GM21360 (cell line): ENCODE data around the gene NKAIN2.

ENCODE experiments used
- ATAC-seq: cut with Tn5 transposase; IDR thresholded peaks from one replicate; pipeline ENCODE4 v1.9.1; 2021; ENCODE audit warnings: mild to moderate bottlenecking, moderate library complexity; ENCODE audit not compliant: unreplicated experiment

Gene NKAIN2

DNA sequence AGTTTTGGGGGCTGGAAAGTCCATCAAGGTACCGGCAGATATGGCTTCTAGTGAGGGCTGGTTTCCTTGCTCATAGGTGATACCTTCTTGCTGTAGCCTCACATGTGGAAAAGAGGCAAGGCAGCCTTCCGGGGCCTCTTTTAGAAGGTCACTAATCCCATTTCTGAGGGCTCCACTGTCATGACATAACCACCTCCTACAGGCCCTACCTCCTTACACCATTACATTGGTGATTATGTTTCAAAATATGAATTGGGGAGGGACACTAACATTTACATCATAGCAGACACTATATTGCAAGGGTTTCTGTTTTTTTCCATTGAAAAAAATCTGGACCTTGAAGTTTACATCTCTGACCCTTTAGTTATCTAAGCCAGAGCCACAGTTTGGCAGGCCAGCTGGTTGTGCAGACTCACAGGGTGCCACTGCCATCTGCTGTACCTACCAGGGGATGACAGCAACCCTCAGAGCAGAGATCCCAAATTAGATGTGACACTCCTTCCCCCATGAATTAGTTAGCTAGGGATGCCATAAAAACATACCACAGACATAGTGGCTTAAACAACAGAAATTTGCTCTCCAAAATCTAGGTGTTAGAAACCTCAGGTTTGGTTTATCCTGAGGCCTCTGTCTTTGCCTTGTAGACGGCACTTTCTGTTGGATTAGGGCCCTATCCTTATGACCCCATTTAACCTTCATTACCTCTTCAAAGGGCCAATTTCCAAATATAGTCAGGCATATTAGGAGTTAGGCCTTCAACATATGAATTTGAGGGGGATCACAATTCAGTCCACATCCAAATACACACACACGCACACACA is 992.2 kb downstream of the NKAIN2 start:
- no peak for ATAC-seq

DNA sequence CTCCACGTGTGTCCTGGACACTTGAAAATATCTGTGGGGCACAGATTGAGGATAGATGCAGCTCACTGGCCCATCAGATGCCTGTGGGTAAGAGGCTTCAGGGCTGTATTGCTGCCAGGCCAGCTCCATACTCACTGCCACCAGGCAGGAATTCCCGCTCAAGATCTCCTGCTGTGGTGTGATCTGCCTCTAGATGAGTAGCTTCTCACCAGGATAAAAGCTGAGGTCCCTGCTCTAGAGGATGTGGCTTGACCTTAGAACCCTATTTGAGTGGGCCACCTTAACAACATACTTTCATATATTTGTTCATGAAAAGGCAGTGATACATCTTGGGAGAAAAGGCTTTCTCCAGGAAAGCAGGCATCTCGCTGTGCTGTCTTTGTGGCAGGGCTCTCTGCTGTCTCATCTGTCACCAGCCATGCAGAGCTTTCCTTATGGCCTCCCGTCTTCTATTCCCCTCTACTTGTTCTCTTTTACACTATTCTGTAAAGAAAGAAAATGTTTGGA is 992.9 kb downstream of the NKAIN2 start:
- no peak for ATAC-seq

DNA sequence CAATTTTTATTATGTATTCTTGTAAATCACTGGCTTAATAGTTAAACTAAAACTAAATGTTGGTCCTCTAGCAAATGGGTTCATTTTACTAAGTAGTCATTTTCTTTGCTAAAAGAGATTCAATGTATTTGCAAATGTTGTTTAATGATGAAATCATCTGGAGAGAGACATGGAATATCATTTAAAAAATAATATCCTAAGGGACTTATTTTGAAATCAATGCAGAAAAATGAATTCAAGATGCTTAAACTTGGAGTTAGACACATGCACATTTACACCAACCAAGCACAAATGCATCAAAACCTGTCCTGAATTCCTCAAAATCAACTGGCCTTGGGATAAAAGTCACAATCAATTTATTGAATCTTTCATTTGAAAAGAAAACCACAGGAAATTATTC is 993.6 kb downstream of the NKAIN2 start:
- no peak for ATAC-seq

DNA sequence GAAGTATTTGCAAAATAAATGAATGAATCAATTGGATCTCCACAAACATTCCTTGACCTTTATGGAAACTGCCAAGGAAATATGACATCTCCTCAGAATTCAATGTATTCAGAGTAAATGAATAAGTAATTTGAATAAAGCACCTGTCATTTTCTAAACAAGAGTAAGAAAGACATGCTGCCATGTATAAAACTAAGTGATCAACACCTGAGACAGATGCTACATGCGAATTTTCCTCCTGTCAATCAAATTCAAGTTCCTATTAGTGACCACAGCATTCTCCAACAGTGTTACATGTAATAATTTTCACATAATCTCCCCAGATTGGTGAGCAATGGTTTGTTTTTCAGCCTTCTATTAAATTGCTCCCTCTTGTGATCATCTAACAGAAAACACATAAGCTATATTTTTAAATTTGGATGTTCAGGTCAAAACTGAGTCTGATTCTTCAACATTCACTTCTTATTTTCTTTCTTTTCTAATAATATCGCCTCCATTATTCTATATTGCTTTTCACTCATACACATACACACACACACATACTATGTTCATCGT is 995.4 kb downstream of the NKAIN2 start:
- no peak for ATAC-seq

DNA sequence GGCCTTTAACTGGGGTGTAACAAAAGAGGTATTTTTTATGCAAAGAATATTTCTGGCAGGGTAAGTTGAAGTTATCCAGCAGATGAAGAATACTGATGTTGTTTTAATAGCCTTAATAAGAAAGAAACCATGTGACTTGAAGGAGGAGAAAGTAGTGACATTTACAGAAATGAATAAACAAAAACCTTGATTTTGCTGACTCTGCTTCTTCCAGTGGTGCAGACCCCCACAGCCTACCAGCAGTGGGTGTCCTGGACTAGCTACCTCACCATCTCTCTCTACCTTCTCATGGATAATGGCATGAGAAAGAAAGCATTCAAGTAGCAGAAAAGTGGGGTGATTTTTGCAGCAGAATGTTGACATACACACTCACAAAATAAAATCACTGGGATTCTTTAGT is 996.0 kb downstream of the NKAIN2 start:
- no peak for ATAC-seq

DNA sequence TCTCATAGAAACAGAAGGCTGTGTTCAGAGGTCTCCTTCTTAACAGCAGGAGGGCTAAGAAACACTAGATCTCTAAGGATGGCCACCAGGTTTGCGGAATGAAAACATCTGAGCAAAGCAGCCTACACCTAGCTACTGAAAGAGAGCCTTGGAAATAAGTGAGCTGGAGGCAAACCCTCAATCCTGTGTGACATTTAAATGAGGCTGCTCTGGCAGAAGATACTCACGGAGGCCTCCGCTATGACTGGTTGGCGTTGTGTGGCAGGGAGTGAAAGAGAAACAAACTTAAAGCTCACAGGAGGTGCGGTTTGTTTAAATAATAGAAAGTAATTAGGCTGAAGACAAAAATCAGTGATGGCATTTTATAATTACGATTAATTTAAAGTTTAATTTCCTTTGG is 996.6 kb downstream of the NKAIN2 start:
- ATAC-seq, result no peak

DNA sequence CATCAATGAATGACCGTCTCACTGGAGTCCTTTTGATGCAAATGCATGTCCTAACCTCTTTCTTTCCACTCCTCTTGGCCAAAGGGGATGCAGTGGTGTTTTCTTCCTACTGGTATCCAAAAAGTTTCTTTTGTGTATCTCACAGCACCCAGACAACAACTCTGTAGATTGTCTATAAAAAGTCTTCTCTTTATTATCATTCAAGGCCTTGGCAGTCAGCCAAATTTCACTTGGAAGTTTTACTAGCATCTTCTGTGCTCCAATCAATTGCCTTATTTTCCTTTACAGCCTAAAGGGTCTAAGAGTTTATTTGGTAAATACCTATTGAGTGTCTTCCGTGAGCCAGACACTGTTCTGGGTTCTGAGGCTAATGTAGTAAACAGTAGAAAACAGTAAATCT is 1008.4 kb downstream of the NKAIN2 start:
- ATAC-seq, result no peak

DNA sequence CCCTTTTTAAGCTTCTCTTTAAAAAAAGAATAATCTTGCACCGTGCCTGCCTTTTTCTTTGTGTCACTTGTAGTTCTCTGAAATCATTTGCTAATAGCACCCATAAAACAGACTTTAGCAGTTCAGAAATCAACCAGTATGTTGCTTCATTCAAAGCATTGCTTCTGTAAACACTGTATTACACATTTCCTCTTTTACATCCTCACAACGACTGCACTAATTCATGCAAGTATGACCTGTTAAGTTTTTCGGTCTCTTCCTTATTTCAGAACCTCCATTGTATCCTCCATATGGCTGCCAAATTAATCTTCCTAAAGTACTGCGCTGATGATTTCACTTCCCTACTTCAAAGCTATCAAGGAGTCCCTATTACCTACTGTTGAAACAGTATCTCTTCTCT is 1015.7 kb downstream of the NKAIN2 start:
- ATAC-seq, result no peak

DNA sequence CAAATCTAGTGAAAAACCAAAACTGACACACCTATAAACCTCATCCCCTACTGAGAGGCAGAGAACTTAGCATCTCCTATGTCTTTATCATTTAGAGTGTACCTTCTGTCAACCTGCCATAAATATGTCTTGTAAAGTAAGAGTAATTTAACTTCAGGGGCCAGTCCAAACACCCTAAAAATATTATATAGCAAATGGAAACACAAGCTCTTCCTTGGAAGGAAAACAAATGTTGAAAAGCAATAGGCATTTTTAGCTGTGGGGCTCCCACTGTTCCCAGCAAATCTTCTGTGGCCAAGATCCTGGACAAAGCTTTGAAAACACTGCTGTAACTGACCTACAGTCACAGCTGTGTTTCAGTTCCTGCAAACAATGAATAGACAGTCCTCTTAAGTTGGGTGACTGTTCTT is 1018.5 kb downstream of the NKAIN2 start:
- ATAC-seq, result no peak

DNA sequence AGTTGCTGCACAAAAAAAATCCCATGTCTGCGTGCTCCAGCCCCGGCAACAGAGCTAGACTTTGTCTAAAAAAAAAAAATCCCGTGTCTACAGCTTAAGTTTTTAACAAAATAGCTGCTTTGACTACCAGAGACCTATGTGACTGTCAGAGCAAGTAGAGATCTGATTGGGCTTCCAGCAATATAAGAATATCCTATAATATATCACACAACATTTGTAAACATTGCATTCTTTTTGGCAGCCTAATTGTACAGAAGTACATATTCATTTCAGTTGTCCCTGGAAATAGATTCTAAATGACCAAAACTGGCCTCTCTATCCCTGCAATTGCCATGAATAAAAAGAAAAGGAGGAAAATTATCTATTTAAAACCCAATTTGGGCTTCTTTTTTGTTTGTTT is 1019.1 kb downstream of the NKAIN2 start:
- ATAC-seq, result no peak

DNA sequence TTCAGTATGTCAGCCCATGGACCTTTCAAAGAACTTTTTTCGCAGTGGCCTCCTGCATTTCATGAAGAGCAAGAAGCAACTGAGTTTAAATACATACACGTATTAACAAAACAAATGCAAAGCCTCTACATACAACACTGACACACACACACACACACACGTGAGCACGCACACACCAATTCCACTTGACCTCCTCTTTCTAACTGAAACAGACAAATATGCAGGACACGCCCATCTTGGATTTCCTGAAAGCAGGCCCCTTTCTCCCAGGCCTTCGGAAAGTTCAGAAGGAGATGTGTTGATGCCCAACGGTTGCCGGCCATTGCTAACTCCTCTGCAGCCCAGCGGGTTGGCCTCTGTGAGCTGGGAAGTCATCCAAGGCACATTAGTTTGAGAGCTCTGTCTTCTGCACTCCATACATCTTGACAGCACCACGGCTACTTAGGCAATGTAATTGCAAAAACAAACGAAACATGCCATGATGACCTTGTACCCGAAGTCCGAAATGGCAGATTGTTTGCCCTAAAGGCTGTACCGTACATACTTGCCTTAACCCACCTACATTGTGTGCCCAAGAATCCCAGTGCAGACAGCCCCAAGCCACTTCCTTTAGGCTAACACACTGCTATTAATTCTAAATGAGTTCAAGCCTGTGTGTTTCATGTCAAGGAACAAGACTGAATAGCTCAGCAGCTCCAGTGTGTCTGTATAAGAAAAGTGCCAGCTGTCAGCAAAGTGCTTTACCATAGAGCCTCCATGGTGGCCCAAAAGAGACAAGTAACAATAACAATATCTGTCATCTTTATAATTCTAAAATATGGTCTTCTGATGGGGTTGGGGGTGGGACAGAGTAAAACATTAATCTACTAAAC is 1019.8 kb downstream of the NKAIN2 start:
- ATAC-seq, result no peak

DNA sequence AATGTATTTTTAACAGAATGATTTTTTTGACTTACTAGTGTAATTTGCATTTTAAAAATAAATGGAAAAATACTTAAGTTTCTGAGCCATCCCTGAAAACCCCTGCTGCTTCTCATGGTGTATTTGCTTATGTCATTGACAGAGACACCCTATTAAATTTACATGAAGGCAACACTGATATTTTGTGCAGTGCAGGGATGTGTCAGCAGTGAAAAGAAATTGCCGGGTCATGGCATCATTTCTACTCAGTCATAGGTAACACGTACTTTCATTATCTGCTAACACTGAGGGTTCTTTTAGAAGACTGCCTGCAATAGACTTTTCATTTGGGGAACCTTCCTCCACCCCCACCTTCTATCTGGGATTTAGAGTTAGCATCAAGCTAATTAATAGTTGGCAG is 1021.9 kb downstream of the NKAIN2 start:
- no peak for ATAC-seq

DNA sequence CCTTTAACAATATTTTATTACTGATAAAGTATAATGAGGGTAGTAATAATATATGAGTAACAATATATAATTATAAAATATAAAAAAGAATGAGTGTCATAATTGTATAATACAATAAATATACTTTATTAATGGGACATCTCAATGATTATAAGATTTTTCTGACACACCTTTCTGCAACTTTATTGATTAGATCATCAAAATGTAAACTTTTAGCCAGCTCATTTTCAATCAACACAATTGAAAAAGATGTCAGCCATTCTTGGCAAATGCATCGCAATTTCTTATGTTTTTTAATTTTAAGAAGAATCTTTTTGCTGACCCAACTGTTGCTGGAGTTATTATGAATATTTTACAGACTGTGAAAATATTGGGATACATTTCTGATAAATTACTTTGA is 1026.2 kb downstream of the NKAIN2 start:
- ATAC-seq, result no peak

DNA sequence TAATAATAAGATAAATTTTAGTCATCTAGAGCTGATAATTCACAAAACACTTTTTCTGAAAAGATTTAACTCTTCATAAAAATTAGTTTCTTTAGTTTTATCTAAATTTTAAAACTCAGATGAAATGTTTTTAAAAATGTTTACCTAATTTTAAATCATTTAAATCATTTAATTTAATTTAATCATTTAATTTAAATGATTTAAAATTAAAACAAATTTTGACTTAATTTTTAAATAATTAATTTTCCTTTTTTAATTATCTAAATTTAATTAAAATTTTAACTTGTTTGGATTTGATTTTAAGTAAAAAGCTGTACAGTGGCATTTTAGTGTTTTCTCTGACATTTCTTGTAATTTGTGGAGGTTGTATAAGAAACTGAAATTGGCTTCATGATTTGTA is 1026.8 kb downstream of the NKAIN2 start:
- no peak for ATAC-seq

DNA sequence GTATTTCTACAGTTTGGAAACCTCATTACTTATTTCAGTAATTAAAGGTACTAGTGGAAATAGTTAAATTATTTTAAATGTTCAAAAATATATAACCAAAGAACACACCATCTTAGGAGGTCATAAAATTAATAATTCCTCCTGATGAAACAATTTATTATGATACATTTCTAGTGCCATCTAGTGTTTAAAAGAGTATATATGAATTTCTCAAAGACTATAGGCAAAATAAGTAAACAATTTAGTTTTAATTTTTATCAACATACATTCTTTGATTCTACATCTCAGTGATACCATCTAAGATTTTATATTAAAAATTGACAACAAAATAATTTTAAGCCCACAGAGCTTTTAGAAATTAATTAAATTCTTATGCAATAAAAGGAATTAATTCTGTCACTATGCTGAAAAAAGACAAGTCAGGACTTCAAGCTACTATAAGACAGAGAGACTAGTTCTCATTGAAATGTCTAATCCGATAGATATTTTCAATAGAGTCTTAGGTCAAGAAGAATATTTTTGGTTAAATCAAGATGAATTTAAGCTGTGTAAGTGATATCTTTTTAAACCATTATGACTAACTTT is 1050.8 kb downstream of the NKAIN2 start:
- no peak for ATAC-seq

DNA sequence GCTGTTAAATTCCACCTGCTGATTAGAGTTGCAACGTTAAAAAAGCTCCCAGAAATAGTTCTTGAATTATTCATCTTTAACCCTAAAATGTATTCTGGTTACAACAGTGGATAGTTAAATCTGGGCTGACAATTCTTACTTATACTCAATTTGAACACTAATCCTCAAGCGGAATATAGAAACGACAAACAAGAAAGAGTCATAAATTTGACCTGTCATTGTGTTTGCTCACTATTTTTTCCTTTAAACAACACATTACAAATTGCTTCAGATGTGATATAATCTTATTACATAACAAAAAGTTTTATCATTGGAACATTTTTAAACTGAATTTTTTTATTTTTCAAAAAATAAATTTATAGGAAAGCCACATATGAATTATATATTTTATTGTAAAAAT is 1054.1 kb downstream of the NKAIN2 start:
- no peak for ATAC-seq

DNA sequence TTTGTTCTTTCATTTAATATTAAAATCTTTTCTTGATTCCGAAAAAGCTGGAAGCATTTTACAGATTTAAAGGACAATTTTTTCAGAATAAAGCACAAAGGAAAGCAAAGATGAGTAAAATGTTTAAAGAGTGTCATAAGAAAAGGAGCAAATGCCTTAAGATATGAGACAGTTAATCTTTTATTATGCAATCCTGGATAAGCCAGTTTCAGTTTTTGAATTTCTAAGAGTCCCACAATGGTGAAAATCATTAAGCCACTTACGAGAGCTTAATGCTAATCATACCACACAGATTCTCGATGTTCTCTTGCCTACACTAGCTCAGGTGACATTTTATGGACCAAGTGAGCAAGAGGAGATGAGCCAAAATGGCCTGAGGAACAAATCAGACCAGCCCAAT is 1054.9 kb downstream of the NKAIN2 start:
- no peak for ATAC-seq

DNA sequence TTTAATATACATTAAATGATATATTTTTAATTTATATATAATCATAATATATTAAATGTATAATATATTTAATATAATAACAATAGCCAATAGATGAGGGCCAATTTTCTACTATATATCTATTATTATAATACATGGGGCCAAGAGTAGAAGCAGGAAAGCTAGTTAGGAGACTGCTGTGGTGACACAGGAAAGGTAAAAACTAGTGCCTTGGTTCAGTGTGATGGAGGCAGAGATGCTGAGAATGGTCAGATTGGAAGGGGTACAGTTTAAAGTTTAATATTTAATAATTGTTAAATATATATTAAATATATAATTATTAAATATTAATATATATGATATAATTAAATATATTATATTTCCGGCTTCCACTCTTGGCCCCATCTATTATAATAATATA is 1055.7 kb downstream of the NKAIN2 start:
- ATAC-seq, result no peak

DNA sequence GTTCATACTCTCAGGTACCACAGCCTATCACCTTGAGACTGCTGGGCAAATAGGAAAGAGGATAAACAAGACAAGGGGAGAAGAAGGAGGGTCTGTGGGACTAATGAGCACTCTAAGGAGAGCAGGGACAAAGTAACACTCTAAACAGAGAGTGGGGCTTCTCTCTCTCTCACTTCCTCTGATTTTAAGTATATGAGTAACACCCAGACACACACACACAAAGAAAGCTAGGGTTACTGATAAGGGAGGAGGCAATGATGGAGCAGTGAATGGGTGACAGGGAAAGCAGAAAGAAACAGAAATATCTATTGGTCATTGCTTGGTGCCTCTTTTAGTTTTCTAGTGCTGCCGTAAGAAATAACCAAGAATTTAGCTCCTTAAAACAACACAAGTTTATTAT is 1062.4 kb downstream of the NKAIN2 start:
- no peak for ATAC-seq

DNA sequence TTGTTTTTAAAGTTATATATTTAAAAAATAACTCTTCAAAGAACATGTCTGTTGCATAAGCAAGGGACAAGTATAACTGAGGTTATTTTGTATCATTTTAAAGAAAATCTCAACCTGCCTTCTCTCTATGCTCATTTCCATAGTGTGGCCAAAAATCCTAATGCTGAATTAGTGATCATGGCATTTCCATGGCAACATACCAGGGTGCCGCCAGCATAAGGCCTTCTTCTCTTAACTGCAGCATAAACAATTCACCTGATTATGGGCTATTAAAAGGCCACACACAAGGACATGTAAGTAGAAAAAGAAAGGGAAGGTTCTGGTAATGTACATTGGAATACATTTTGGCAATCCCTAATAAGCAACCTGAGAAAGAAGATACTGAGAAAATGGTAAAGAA is 1063.5 kb downstream of the NKAIN2 start:
- no peak for ATAC-seq

DNA sequence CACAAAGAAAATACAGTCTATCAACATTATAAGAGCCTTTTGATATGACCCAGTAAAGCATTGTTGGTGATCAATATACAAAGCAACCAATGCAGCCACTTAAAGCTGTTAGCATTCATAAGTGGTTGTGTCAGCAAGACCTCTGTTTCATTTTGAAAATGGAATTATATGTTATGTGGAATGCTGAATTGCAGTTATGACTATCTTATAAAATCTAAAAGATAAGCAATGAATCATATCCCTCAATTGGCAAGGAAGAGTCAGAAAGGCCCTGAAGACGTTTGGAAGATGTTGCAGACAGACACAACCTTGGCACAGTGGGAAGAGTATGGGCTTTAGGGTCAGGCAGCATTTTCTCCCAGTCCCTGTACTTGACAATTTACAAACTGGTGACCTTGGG is 1064.8 kb downstream of the NKAIN2 start:
- ATAC-seq, result no peak
